SHP77 treated with DMSO at 0.1 percent for 48 hours (cell line): ENCODE results near the gene AKAP8L.

Source experiments
- DNase-seq: peaks from one replicate; lab custom pipeline; 2025; lab: John Stamatoyannopoulos, UW

AKAP8L gene

DNA sequence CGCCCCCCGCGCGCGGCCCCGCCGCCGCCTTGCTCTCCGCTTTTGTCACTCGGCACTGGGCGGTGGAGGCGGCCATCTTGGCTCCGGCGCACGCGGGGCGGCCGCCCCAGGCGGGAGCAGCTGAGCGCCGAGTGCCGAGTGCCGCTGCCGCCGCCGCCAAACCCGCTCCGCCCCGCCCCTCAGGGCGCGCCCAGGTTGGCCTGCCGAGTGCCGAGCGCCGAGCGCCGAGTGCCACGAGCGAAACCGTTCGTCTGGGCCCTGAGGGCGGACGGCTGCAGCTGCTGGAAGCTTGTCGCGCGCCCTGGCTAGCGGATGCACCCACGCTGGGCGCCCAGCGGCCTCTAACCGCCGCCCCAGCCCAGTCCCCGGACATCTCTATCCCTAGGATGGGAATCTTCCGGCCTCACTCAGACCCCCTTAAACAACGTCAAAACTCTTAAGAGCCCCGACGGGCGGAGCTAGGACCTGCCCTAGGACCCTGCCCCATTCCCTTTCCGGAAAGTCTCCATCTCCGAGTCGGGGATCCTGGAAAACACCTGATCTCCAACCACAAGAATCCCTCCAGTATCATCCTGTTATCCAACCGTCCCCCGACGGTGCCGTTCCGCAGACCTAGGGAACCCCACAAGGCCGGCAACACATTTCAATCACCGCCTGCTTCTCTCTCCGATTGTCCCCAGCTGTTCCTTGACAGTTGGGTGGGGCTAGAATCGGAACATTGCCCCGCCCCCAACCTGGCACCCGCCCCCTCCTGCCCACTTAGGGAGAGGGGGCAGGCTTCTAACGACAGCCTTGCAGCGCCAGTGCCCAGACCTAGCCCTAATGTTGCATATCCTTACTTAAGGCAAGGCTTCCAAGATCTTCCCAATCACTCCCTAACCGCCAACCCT is 14.1 kb upstream of the AKAP8L start:
- peak; percentile 49 for DNase-seq

DNA sequence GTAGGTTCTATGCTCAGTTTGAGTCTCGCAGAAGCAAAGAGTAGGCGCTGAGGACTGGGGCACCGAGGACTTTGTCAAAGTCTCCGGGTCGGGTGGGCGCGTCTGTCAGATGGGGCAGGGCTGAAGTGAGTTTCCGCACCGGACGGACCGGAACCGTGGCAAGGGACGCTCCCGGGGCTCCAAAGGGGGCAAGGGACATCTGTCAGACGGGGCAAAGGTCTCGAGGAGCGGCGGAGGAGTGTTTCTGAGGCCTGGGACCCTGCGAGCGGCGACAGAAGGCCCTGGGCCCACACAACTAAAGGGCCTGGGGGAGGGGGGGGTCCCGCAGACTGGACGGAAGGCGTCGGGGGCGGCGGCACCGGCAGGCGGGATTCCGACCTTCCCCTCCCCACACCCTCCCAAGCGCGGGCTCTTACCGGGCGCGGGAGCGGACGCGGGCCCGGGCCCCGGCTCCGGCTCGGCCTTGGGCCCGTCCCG is 13.3 kb upstream of the AKAP8L start:
- DNase-seq, result no peak

DNA sequence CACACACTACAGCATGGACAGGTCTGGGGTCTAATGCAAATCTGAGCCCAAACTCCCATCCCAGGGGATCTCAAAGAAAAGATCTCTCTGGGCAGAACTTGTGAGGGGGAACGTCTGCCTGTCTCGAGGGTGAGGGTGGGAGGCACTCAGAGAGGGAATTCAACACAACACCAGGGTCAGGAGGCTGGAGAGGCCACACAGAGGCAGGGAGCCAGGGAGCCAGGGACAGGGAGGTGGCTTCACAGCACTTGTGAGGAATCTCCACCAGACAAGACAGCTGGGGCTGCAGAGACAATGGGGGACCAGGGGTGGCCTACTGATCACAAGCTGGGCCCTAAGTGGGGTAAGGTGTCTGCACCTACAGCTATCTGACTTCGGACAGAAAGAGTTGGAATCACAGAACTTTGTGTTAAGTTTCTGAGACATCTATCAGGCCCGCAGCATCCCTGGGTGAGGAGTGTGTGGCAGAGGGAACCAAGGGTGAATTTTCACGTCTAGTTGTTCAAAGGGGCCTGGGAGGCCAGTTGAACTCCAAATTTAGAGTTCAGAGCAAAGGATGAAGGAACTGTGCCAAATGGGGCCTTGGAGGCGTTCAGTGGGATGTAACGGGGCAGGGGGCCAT is 12.7 kb upstream of the AKAP8L start:
- DNase-seq, result no peak

DNA sequence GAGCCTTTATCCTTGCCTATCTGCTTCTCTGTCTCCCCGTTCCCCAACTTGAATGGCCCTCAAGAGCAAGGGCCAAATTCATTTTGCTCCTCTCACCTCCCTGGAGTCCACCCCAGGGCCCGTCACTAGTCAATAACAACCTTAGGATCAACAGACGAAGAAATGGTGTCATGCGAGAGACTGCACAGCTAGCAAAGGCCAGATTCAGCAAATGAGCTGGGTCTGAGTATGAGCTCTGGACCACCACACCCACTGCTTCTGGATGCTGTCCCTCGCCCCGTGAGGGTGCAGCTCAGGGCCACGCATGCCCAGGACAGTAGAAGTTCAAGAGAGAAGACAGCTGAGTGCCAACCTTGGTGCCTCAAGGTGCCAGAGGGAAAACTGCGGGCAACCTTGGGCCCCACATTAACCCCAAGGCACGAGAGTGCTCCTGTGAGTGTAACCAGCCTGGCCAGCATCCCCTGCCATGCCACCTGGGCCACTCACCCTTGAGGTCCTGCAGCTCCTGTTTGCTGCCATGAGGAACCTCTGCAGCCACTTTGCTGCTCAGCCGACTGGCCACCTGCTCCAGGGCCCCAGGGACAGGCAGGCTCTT is 11.8 kb upstream of the AKAP8L start:
- no peak for DNase-seq

DNA sequence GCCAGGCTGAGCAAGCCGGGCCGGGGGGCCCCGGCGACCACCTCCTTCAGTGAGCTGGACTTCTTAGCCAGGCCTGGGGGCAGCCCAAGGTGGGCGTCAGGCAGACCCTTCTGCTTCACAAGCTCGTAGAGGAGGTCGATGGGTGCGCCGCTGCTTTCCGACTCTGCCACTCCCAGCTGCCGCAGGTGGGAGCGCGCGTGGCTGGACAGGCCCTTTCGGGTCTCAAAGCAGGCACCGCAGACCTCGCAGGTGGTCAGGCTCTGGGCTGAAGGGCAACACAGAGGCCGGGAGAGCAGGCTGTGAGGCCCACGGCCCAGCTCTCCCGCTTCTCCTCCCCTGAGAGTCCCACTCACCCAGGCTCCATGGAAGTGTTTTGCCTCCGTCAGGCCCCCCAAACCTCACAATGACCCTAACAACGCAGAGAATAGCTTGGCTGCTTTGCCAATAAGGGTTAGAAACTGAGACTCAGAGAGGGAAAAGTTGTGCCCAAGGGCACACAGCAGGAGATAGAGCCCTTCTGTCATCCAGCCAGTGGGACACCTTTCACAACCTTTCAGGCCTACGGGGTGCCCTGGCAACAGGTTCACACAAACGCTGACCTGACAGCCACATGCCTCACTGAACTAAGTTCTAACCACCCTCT is 11.2 kb upstream of the AKAP8L start:
- no peak for DNase-seq

DNA sequence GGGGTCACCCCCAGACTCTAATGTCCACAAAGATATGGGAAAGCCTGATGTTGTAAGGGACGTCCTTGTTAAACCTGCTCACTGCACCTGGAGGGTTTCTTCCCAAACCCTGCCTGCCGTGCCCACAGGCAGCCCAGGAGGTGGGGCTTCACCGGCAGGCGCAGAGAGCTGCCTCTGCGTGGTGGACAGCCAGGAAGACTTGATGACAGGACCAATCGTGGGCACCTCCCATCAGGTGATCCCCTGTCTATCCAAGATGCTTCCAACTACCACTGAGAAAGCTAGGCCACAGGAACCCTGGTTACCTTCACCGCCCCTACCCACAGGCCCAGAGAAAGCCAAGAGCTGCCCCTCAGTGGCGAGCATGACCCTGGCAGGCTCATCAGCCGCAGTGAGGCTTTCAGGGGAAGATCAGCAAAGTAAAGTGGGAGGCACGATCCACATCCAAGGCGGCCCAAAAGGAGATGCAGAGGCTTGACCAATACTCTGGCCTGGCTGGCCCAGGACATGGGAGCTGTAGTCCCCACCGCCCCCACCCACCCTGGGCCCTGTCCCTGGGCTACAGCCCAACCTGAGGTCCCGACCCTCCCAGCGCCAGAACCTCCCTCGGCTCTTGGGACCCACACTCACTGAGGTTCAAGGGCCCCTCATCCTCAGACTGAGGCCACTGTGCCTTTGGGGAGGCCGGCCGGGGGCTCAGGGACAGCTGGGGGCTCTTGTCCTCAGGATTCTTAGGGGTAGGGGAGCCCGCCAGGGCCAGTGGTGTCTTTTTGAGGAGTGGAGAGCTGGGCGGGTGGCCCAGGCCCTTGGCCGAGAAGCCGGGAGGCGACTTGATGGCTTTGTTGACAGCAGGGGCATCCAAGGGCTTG is 10.4 kb upstream of the AKAP8L start:
- no peak for DNase-seq

DNA sequence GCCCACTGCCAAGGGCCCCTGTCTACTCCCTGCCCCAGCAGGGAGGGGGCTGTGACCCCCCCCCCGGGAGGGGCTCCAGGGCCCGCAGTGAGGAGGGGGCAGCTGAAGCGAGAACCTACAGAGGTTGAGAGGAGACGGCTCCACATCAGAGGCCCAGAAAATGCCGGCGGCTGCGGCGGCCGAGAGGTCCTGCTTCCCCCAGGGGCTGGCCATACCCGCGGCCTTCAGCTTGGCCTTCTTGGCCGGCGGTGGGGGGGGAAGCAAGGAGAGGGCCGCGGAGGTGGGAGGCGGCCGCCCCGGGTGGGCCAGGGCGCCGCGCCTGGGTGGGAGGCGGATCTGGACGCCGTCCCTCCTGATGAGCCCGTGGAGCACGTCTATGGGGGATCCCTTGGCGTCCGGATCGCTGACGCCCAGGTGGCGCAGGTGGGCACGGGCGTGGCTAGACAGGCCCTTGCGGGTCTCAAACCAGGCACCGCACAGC is 9.2 kb upstream of the AKAP8L start:
- DNase-seq, result no peak

DNA sequence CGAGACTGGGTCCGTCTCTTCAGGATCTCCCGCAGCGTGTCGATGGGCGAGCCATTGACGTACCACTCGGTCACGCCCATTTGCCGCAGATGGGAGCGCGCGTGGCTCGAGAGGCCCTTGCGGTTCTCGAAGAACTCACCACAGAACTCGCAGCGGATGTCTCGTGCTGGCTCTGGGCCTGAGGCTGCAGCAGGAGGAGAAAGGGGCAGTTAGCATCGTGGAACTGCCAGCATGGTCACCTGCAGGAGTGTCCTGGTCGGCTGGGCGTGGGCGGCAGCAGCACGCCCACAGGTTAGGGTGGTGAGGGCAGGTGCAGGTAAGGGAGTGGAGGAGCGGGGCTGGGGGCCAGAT is 8.5 kb upstream of the AKAP8L start:
- DNase-seq, result no peak

DNA sequence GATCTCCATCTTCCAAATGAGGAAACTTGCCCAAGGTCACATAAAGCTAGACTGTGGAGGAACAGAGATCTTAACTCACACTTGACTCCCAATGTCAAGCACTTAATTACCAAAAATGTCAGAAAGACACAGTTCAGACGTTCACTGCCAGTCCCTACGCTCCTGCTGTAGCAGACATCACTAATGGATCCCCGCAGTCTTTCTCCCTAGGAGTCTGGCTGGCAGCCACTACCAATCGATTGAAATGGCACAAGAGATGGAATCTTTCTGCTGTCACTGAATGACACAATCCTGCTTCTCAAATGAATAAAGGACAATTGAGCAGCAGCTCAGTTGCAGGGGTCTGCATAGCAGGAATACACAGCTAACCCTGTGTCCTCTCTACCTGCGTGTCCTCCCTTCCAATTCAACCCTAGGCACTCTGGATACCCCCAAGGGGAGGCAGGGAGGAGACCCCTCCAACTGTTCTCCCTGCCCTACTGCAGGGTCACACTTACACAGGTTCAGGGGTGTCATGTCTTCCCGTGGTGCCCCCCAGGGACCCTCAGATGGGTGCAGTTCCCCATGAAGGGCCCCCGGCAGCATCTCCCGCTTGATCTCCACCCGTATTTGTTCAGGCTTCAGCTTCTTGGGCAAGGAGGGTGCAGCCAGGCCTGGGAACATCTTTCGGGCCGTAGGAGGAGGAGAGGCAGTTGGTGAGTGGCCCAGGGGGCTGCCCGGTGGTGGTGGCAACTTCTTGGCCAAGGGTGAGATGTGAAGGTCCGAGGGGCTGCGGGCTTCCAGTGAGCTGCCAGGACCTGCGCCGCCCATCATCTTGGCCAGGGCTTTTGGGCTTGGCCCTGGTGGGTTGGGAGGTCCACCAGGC is 7.9 kb upstream of the AKAP8L start:
- no peak for DNase-seq

DNA sequence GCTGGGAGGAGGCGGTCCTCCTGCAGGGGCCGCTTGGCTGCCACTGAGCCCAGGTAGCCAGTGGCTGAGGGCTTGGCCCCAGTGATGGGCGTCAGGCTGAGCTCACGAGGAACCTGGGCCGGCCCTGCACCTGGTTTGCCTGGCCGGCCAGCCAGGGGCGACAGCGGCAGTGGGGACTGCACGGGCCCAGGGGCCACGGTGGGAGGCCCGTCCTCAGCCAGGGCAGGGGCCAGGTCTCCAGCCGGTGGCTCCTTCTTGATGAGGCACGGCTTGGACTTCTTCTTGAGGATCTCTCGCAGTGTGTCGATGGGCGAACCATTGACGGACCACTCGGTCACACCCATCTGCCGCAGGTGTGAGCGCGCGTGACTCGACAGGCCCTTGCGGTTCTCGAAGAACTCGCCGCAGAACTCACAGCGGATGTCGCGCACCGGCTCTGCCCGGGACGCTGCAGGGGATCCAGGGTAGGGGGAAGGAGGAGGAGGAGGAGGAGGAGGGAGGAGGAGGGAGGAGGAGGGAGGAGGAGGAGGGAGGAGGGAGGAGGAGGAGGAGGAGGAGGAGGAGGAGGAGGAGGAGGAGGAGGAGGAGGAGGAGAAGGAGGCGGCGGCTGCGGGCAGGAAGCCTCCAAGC is 6.6 kb upstream of the AKAP8L start:
- no peak for DNase-seq

DNA sequence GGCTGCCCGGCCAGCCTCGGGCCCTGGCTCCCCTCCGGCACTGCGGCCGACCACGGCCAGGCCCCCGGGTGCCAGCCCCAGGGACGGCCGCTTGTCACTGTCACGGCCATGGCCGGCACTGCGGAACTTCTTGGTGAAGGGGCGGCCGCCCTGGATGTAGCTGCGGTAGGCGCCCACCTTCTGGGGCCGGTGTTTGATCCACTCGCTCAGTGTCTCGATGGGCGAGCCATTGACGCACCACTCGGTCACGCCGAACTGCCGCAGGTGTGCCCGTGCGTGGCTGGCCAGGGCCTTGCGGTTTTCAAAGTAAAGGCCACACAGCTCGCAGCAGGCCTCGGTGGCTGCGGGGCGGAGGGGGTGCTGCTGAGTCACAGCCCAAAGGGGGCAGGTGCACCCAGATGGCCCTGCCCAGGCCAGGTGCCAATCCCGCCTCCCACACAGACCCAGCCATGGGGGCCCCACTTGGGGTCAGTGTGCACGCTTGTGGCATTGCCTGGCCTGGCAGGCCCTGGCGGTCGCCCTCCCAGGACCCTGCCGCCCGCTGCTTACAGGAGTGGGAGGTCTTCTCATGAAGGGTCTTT is 6.0 kb upstream of the AKAP8L start:
- DNase-seq, result no peak

DNA sequence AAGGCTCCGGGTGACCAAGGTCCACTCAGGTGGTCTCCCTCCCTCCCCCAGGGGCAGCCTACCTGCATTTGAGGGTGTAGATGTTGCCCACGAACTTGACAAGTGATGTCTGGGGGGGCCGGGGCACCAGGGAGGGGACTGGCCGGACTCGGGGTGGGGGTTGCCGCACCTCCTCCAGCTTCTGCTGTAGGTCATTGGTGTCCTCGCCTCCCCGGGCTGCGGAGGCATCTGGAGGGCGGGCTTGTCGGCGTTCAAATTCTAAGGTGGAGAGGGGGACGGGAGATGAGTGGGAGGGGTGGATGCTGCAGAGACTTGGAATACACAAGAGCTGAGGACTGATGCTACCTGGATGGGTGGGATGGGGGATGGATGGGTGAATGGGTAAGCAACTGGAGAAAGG is 5.3 kb upstream of the AKAP8L start:
- DNase-seq, result no peak

DNA sequence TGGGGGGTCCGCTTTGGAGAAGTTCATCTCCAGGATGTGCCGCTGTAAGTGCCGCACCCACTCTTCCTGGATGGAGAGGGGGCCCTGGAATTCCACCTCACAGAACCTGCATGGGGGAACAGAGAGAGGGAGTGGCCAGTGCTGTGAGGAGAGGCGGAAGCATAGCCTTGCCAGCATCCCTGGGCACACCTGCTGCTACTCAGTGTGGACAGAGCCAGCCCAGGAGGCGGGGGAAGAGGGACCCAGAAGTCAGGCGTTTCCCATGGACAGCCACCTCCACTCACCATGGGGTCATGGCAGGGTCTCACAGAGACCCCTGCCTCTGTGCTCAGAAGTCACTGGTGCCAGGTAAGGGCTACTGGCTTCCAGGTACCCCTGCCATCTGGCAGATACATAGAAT is 4.3 kb upstream of the AKAP8L start:
- no peak for DNase-seq

DNA sequence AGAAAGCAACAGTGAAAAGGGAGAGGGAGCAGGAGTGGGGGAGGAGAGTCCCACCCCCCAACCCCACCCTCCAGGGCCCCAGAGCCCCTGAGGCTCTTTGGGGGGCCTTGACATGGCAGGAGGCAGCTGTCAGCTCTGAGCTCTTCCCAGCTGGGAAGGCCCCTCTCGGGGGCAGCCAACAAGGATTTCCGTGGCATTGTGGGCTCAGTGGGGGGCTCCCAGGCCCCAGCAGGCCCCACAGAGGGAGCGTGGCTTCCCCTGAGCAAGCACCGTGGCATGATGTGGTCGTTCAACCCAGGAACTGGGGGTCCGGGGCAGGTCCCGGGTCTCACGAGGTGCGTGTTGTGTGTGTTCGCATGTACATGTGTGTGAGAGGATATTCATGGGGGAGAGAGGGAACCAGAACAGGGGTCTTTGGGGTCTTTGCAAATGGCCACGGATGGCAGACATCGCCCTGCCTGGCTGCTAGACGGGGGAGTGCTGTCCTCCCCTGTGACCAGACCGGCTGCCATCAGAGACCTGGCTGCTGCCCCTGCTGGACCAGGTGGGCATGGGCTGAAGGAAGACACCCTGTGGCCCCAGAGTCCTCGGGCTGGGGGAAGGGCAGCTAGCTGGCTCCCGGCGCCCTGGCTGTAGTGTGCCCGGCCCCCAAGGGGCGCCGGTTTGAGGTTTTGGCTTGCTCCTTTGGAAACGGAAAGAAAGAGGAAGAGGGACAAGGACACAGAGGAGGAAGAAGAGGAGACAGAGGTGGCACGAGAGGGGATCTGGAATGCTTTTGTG is 3.7 kb upstream of the AKAP8L start:
- DNase-seq, result no peak

DNA sequence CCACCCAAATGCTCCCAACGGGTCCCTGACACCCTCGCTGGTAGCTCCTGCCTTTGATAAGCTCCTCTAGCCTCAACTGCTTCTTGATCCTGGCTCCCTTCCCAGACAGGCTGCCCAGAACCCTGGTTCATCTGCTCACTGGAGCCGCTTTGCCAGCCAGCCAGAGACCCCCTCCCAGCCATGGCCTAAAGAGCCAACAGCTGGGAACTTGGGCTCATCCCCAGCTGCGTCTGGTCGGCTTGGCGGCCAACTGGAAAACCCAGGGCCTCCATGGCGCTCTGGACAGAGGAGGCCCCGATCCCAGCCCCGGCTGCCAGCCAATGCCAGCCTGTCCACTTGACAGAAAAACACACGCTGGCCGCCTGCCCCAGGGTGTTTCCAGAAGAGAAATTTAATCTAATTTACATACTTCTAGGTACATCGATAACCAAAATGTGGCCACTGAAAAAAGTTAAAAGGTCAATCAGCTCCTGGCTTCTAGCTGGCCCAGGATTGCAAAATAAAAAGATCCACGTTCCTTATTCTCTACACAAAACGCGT is 3.0 kb upstream of the AKAP8L start:
- DNase-seq, result no peak

DNA sequence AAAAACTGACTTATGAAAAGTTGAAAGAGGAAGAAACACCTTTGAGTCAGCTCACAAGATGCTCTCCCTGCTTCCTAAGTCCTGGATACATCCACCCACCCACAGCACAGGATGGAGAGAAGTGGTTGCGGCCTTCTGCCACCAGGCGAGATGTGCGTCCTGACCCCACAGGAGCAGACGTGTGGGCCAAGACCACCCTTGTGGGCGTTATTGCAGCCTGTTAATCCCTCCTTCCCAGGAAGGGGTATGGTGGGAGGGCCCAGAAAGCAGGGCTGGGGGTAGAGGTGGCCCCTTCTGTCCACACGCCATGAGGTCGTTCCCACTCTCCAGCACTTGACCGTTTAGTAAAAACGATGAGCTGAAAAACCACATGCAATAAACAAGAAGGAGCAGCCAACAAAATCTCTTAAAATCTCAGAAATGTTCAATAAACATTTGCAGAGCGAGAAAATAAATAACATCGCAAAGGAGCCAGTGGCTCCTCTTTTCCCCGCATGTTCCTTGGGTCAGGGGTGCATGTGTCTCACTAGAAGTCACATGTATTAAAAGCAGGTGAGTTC is 2.4 kb upstream of the AKAP8L start:
- DNase-seq, result no peak

DNA sequence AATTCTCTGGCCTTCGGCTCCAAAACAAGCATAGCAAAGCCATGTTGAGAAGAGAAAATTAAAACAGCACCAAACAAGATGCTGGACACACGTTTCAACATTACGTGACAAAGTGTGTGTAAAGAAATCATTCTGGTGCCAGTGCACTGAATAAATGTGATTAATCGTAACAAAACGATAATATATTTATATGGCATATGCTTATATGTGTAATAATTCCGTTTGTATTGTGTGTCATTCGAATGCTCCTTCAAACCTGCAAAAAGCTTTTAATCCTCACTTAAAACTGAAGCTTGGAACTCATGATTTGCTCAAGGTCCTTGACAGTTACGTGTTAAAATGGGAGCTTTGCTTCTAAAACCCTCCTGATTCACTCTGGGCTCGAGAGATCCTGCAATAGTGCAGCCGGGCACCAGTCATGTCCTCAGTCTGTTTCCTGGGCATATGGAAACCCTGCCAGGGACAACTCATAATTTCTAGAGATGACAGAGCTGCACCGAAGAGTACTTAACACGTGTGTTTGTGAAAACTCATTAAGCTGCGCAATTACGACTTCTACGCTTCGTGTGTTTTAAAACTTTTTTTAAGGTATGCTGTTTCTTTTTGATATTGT is 731 bp upstream of the AKAP8L start:
- DNase-seq, result no peak

DNA sequence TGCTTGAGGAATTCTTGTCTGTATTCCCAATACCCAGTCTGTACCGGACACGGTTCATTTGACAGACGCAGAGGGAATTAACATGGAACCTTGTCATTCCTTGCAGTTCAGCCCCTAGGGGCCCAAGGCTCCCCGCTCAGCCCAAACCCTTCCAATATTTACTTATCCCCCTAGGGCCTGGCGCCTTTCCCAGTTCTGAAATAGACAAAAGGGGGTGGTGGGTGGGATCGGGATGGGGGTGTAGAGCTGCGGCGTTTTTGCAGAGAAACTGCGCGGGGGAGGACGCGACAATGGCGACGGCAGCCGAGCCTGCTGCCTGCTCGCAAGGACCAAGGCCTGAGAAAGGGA is 583 bp downstream of the AKAP8L start:
- DNase-seq, result no peak
